Measurements from ENCODE around the gene CREG2. TPM values are rescaled to one million over a fixed set of nuclear protein-coding genes. Genes with fewer than 3 reads are reported as not detected.

The CREG2 gene
- total RNA-seq, 1 donor from 2014 or later, result 0.65 TPM

GRCh38 chr2:101342625-101343008, 44.7 kb downstream of the CREG2 start:
- peaks cover 21% of the 10 kb centered on the region for H3K4me1 Mint-ChIP-seq (ENCODE audit: low read depth)
- H3K36me3 Mint-ChIP-seq (ENCODE audit: insufficient read depth), result no peaks in the 10 kb centered on the region
- no peak overlapping the region for H3K27ac Mint-ChIP-seq
- H3K27me3 Mint-ChIP-seq, result no peaks in the 10 kb centered on the region
- H3K4me3 Mint-ChIP-seq (ENCODE audit: low read depth), result no peak overlapping the region
- no peaks in the 10 kb centered on the region for H3K9me3 Mint-ChIP-seq (ENCODE audit: low read depth)
- TF ChIP-seq, protein P1, sequence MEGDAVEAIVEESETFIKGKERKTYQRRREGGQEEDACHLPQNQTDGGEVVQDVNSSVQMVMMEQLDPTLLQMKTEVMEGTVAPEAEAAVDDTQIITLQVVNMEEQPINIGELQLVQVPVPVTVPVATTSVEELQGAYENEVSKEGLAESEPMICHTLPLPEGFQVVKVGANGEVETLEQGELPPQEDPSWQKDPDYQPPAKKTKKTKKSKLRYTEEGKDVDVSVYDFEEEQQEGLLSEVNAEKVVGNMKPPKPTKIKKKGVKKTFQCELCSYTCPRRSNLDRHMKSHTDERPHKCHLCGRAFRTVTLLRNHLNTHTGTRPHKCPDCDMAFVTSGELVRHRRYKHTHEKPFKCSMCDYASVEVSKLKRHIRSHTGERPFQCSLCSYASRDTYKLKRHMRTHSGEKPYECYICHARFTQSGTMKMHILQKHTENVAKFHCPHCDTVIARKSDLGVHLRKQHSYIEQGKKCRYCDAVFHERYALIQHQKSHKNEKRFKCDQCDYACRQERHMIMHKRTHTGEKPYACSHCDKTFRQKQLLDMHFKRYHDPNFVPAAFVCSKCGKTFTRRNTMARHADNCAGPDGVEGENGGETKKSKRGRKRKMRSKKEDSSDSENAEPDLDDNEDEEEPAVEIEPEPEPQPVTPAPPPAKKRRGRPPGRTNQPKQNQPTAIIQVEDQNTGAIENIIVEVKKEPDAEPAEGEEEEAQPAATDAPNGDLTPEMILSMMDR (IDR thresholded peaks at IDR 0.05; ENCODE audit: unreplicated experiment), result no peak
- no peak for DNase-seq (ENCODE audit: low spot score, unreplicated experiment)

GRCh38 chr2:101341901-101342624, 45.2 kb downstream of the CREG2 start:
- Mint-ChIP-seq H3K4me1 (ENCODE audit: low read depth) (peaks cover 21% of the 10 kb centered on the region), H3K9me3 (ENCODE audit: low read depth) (no peaks in the 10 kb centered on the region), H3K27me3 (no peaks in the 10 kb centered on the region), H3K36me3 (ENCODE audit: insufficient read depth) (no peaks in the 10 kb centered on the region), H3K27ac (no peak overlapping the region), H3K4me3 (ENCODE audit: low read depth) (no peak overlapping the region)
- DNase-seq (ENCODE audit: low spot score, unreplicated experiment), result peak; percentile 65
- TF ChIP-seq, protein P1 (IDR thresholded peaks at IDR 0.05; ENCODE audit: unreplicated experiment), result peak; percentile 82

DNA sequence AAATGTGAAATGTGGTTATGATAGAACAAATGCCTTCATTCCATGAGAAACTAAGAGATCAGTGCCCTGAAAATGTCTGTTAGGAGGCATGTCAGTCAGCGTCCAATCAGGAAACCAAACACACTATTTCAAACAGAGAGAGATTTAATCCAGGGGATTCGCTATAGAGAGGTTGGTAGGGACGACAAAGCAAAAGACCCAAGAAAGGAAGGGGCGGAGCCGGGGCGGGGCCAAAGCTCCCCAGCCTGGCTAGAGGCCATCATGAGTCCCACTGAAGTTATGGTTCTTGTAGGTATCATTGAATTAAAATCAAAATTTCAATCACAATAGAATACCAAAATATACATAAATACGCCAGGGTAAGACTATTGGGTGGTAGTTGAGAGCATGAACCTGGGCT, 45.9 kb downstream of the CREG2 start:
- Mint-ChIP-seq H3K27me3 (no peaks in the 10 kb centered on the region), H3K36me3 (ENCODE audit: insufficient read depth) (no peaks in the 10 kb centered on the region), H3K27ac (no peak overlapping the region), H3K9me3 (ENCODE audit: low read depth) (no peaks in the 10 kb centered on the region), H3K4me3 (ENCODE audit: low read depth) (no peak overlapping the region), H3K4me1 (ENCODE audit: low read depth) (peaks cover 21% of the 10 kb centered on the region)
- TF ChIP-seq, protein P1 (IDR thresholded peaks at IDR 0.05; ENCODE audit: unreplicated experiment), result no peak
- no peak for DNase-seq (ENCODE audit: low spot score, unreplicated experiment)

GRCh38 chr2:101340141-101340551, 47.2 kb downstream of the CREG2 start:
- no peak overlapping the region for H3K4me3 Mint-ChIP-seq (ENCODE audit: low read depth)
- peaks cover 21% of the 10 kb centered on the region for H3K4me1 Mint-ChIP-seq (ENCODE audit: low read depth)
- no peaks in the 10 kb centered on the region for H3K9me3 Mint-ChIP-seq (ENCODE audit: low read depth)
- DNase-seq (ENCODE audit: low spot score, unreplicated experiment), result no peak
- TF ChIP-seq, protein P1 (IDR thresholded peaks at IDR 0.05; ENCODE audit: unreplicated experiment), result no peak
- no peak overlapping the region for H3K27ac Mint-ChIP-seq
- H3K36me3 Mint-ChIP-seq (ENCODE audit: insufficient read depth), result no peaks in the 10 kb centered on the region
- H3K27me3 Mint-ChIP-seq, result no peaks in the 10 kb centered on the region

- Mint-ChIP-seq H3K9me3 (ENCODE audit: low read depth) (no peaks in the 10 kb centered on the region), H3K4me1 (ENCODE audit: low read depth) (peaks cover 21% of the 10 kb centered on the region), H3K4me3 (ENCODE audit: low read depth) (no peak overlapping the region), H3K27me3 (no peaks in the 10 kb centered on the region), H3K27ac (no peak overlapping the region), H3K36me3 (ENCODE audit: insufficient read depth) (no peaks in the 10 kb centered on the region)
- TF ChIP-seq, protein P1 (IDR thresholded peaks at IDR 0.05; ENCODE audit: unreplicated experiment), result no peak
- no peak for DNase-seq (ENCODE audit: low spot score, unreplicated experiment)
Measured at GRCh38 chr2:101339266-101339880, 47.9 kb downstream of the CREG2 start.
